ENCODE results near the gene FLOT2.

DNA sequence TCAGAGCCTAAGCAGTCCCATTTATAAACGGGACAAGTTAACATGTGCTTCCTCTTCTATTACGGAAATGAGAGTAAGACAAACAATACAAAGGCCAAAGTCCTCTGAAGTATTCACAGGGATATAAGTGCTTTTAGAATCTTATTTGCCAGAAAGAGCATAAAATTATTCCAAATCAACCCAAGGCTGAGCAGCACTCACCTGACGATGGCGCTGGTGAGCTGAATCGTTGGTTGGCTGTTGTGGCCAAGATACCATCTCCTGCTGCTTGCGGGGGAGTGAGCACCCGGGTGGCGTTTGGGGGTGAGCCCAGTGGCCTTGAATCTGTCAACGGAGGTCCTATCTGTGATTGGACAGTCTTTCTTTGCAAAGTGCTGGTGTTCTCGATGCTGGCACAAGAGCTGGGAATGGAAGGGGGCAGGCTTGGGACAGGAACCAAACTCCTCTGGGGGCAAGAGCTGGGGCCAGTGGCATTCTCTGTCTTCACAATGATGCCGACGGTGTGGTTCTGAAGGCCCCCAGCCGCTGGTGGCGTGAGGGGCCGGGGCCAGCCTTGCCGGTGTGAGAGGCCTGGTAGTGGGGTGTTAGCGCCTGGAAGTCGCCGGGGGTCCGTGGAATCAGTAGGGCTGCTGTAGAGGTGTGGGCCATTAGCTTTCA is 14.9 kb upstream of the FLOT2 start:
- TF ChIP-seq POLR2A (IDR thresholded peaks at IDR 0.05) (no peak), POLR2AphosphoS5 (IDR thresholded peaks at IDR 0.05) (no peak)
- TF ChIP-seq, protein P1, sequence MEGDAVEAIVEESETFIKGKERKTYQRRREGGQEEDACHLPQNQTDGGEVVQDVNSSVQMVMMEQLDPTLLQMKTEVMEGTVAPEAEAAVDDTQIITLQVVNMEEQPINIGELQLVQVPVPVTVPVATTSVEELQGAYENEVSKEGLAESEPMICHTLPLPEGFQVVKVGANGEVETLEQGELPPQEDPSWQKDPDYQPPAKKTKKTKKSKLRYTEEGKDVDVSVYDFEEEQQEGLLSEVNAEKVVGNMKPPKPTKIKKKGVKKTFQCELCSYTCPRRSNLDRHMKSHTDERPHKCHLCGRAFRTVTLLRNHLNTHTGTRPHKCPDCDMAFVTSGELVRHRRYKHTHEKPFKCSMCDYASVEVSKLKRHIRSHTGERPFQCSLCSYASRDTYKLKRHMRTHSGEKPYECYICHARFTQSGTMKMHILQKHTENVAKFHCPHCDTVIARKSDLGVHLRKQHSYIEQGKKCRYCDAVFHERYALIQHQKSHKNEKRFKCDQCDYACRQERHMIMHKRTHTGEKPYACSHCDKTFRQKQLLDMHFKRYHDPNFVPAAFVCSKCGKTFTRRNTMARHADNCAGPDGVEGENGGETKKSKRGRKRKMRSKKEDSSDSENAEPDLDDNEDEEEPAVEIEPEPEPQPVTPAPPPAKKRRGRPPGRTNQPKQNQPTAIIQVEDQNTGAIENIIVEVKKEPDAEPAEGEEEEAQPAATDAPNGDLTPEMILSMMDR (IDR thresholded peaks at IDR 0.05) = no peak
